ENCODE data around the gene GTF2IRD1.

The GTF2IRD1 gene

GRCh38 chr7:74568658-74569057 is 115.0 kb downstream of the GTF2IRD1 start:
- no peak overlapping the region for H3K4me2 ChIP-seq (ENCODE audit: low read length)
- H3K27ac ChIP-seq (ENCODE audit: low read depth, low read length, poor library complexity, severe bottlenecking) = no peak overlapping the region
- H3K4me3 ChIP-seq (ENCODE audit: low read depth, low read length, poor library complexity, severe bottlenecking) = no peak overlapping the region
- no peaks in the 10 kb centered on the region for H3K9me2 ChIP-seq (ENCODE audit: low read depth, low read length)
- H3K79me2 ChIP-seq (ENCODE audit: insufficient read depth, low read length) = no peaks in the 10 kb centered on the region
- no peaks in the 10 kb centered on the region for H3K4me1 ChIP-seq (ENCODE audit: insufficient read depth, low read length, severe bottlenecking)
- TF ChIP-seq CTCF (IDR thresholded peaks at IDR 0.05; ENCODE audit: low read length) (no peak), EZH2 (IDR thresholded peaks at IDR 0.05; ENCODE audit: borderline replicate concordance, low read length) (no peak)
- H3F3A ChIP-seq (ENCODE audit: insufficient read depth, low read length) = no peaks in the 10 kb centered on the region
- peaks cover 26% of the 10 kb centered on the region; the same call in 1 of the 2 replicates for H3K27me3 ChIP-seq (ENCODE audit: insufficient read depth, low read length)
- no peaks in the 10 kb centered on the region for H3K36me3 ChIP-seq (ENCODE audit: insufficient read depth, low read length)
- no peaks in the 10 kb centered on the region for H3K9me3 ChIP-seq (ENCODE audit: low read length)
- no peak overlapping the region for H2AFZ ChIP-seq (ENCODE audit: low read length)
- H3K9ac ChIP-seq (ENCODE audit: low read length) = no peak overlapping the region
- H4K20me1 ChIP-seq (ENCODE audit: insufficient read depth, low read length) = no peaks in the 10 kb centered on the region

GRCh38 chr7:74569501-74570075 is 115.9 kb downstream of the GTF2IRD1 start:
- Histone ChIP-seq H3K27me3 (ENCODE audit: insufficient read depth, low read length) (peaks cover 26% of the 10 kb centered on the region; the same call in 1 of the 2 replicates), H3K4me3 (ENCODE audit: low read depth, low read length, poor library complexity, severe bottlenecking) (no peak overlapping the region), H3K9ac (ENCODE audit: low read length) (no peak overlapping the region), H3K4me1 (ENCODE audit: insufficient read depth, low read length, severe bottlenecking) (no peaks in the 10 kb centered on the region), H2AFZ (ENCODE audit: low read length) (no peak overlapping the region), H3K36me3 (ENCODE audit: insufficient read depth, low read length) (no peaks in the 10 kb centered on the region), H4K20me1 (ENCODE audit: insufficient read depth, low read length) (no peaks in the 10 kb centered on the region), H3K27ac (ENCODE audit: low read depth, low read length, poor library complexity, severe bottlenecking) (no peak overlapping the region), H3K9me3 (ENCODE audit: low read length) (no peaks in the 10 kb centered on the region), H3K4me2 (ENCODE audit: low read length) (no peak overlapping the region), H3K9me2 (ENCODE audit: low read depth, low read length) (no peaks in the 10 kb centered on the region), H3F3A (ENCODE audit: insufficient read depth, low read length) (no peaks in the 10 kb centered on the region), H3K79me2 (ENCODE audit: insufficient read depth, low read length) (no peaks in the 10 kb centered on the region)
- TF ChIP-seq EZH2 (IDR thresholded peaks at IDR 0.05; ENCODE audit: borderline replicate concordance, low read length) = no peak

GRCh38 chr7:74570533-74571156 is 116.9 kb downstream of the GTF2IRD1 start:
- H3K4me1 ChIP-seq (ENCODE audit: insufficient read depth, low read length, severe bottlenecking) = no peaks in the 10 kb centered on the region
- H3K27ac ChIP-seq (ENCODE audit: low read depth, low read length, poor library complexity, severe bottlenecking) = no peak overlapping the region
- H3K9me3 ChIP-seq (ENCODE audit: low read length) = no peaks in the 10 kb centered on the region
- H3F3A ChIP-seq (ENCODE audit: insufficient read depth, low read length) = no peaks in the 10 kb centered on the region
- H2AFZ ChIP-seq (ENCODE audit: low read length) = no peak overlapping the region
- no peak overlapping the region for H3K9ac ChIP-seq (ENCODE audit: low read length)
- H3K79me2 ChIP-seq (ENCODE audit: insufficient read depth, low read length) = no peaks in the 10 kb centered on the region
- H3K27me3 ChIP-seq (ENCODE audit: insufficient read depth, low read length) = peaks cover 30% of the 10 kb centered on the region; the same call in 1 of the 2 replicates
- H3K4me2 ChIP-seq (ENCODE audit: low read length) = no peak overlapping the region
- TF ChIP-seq EZH2 (IDR thresholded peaks at IDR 0.05; ENCODE audit: borderline replicate concordance, low read length) = no peak
- TF ChIP-seq CTCF (IDR thresholded peaks at IDR 0.05; ENCODE audit: low read length) = no peak
- H4K20me1 ChIP-seq (ENCODE audit: insufficient read depth, low read length) = no peaks in the 10 kb centered on the region
- no peaks in the 10 kb centered on the region for H3K9me2 ChIP-seq (ENCODE audit: low read depth, low read length)
- no peak overlapping the region for H3K4me3 ChIP-seq (ENCODE audit: low read depth, low read length, poor library complexity, severe bottlenecking)
- H3K36me3 ChIP-seq (ENCODE audit: insufficient read depth, low read length) = no peaks in the 10 kb centered on the region
